ENCODE data around the gene RGS14.

Gene RGS14

GRCh38 chr5:177361418-177362291 is 3.9 kb downstream of the RGS14 start:
- Histone ChIP-seq H3K4me3 (ENCODE audit: low read depth in 1 of 2, low read length in 2 of 2) (no peak overlapping the region), H3K27me3 (ENCODE audit: low read depth, low read length) (no peaks in the 10 kb centered on the region), H3K9me3 (ENCODE audit: control insufficient read depth in 1 of 2, low read length in 2 of 2) (no peaks in the 10 kb centered on the region), H3K4me1 (ENCODE audit: control insufficient read depth in 1 of 2, insufficient read depth in 2 of 2, low read length in 2 of 2) (peaks cover 10 to 30% of the 10 kb centered on the region in 2 donors), H3K36me3 (ENCODE audit: control insufficient read depth in 1 of 2, insufficient read depth in 2 of 2, low read length in 2 of 2) (no peaks in the 10 kb centered on the region), H3K27ac (ENCODE audit: low read length) (no peak overlapping the region)

GRCh38 chr5:177362292-177362609 is 4.5 kb downstream of the RGS14 start:
- Histone ChIP-seq H3K4me1 (ENCODE audit: control insufficient read depth in 1 of 2, insufficient read depth in 2 of 2, low read length in 2 of 2) (peaks cover 10 to 30% of the 10 kb centered on the region in 2 donors), H3K36me3 (ENCODE audit: control insufficient read depth in 1 of 2, insufficient read depth in 2 of 2, low read length in 2 of 2) (no peaks in the 10 kb centered on the region), H3K4me3 (ENCODE audit: low read depth in 1 of 2, low read length in 2 of 2) (no peak overlapping the region), H3K27ac (ENCODE audit: low read length) (no peak overlapping the region), H3K27me3 (ENCODE audit: low read depth, low read length) (no peaks in the 10 kb centered on the region), H3K9me3 (ENCODE audit: control insufficient read depth in 1 of 2, low read length in 2 of 2) (no peaks in the 10 kb centered on the region)

- Histone ChIP-seq H3K9me3 (ENCODE audit: control insufficient read depth in 1 of 2, low read length in 2 of 2) (no peaks in the 10 kb centered on the region), H3K4me1 (ENCODE audit: control insufficient read depth in 1 of 2, insufficient read depth in 2 of 2, low read length in 2 of 2) (peaks cover 10 to 30% of the 10 kb centered on the region in 2 donors), H3K36me3 (ENCODE audit: control insufficient read depth in 1 of 2, insufficient read depth in 2 of 2, low read length in 2 of 2) (no peaks in the 10 kb centered on the region), H3K27ac (ENCODE audit: low read length) (no peak overlapping the region), H3K27me3 (ENCODE audit: low read depth, low read length) (no peaks in the 10 kb centered on the region), H3K4me3 (ENCODE audit: low read depth in 1 of 2, low read length in 2 of 2) (peak overlapping the region; percentile 30 to 69)
Measured at GRCh38 chr5:177362610-177363507, 5.1 kb downstream of the RGS14 start.

- peaks cover 10 to 30% of the 10 kb centered on the region in 2 donors for H3K4me1 ChIP-seq (ENCODE audit: control insufficient read depth in 1 of 2, insufficient read depth in 2 of 2, low read length in 2 of 2)
- no peak overlapping the region for H3K27ac ChIP-seq (ENCODE audit: low read length)
- H3K9me3 ChIP-seq (ENCODE audit: control insufficient read depth in 1 of 2, low read length in 2 of 2), result no peaks in the 10 kb centered on the region
- peak overlapping the region; percentile 30 to 69 for H3K4me3 ChIP-seq (ENCODE audit: low read depth in 1 of 2, low read length in 2 of 2)
- H3K36me3 ChIP-seq (ENCODE audit: control insufficient read depth in 1 of 2, insufficient read depth in 2 of 2, low read length in 2 of 2), result no peaks in the 10 kb centered on the region
- no peaks in the 10 kb centered on the region for H3K27me3 ChIP-seq (ENCODE audit: low read depth, low read length)
Measured at GRCh38 chr5:177363565-177363964, 5.8 kb downstream of the RGS14 start.

GRCh38 chr5:177364159-177364962 is 6.6 kb downstream of the RGS14 start:
- Histone ChIP-seq H3K4me3 (ENCODE audit: low read depth in 1 of 2, low read length in 2 of 2) (no peak overlapping the region), H3K36me3 (ENCODE audit: control insufficient read depth in 1 of 2, insufficient read depth in 2 of 2, low read length in 2 of 2) (no peaks in the 10 kb centered on the region), H3K9me3 (ENCODE audit: control insufficient read depth in 1 of 2, low read length in 2 of 2) (no peaks in the 10 kb centered on the region), H3K27ac (ENCODE audit: low read length) (no peak overlapping the region), H3K4me1 (ENCODE audit: control insufficient read depth in 1 of 2, insufficient read depth in 2 of 2, low read length in 2 of 2) (peaks cover 10 to 30% of the 10 kb centered on the region in 2 donors), H3K27me3 (ENCODE audit: low read depth, low read length) (no peaks in the 10 kb centered on the region)

- H3K27ac ChIP-seq (ENCODE audit: low read length), result peak overlapping the region; percentile 80
- no peaks in the 10 kb centered on the region for H3K9me3 ChIP-seq (ENCODE audit: control insufficient read depth in 1 of 2, low read length in 2 of 2)
- H3K36me3 ChIP-seq (ENCODE audit: control insufficient read depth in 1 of 2, insufficient read depth in 2 of 2, low read length in 2 of 2), result no peaks in the 10 kb centered on the region
- H3K27me3 ChIP-seq (ENCODE audit: low read depth, low read length), result no peaks in the 10 kb centered on the region
- H3K4me1 ChIP-seq (ENCODE audit: control insufficient read depth in 1 of 2, insufficient read depth in 2 of 2, low read length in 2 of 2), result peaks cover 10 to 30% of the 10 kb centered on the region in 2 donors
- H3K4me3 ChIP-seq (ENCODE audit: low read depth in 1 of 2, low read length in 2 of 2), result peak overlapping the region in 1 of 2 donors; percentile 65
Measured at GRCh38 chr5:177365845-177366527, 8.3 kb downstream of the RGS14 start.

GRCh38 chr5:177366528-177367322 is 9.0 kb downstream of the RGS14 start:
- Histone ChIP-seq H3K4me1 (ENCODE audit: control insufficient read depth in 1 of 2, insufficient read depth in 2 of 2, low read length in 2 of 2) (peaks cover 13 to 34% of the 10 kb centered on the region in 2 donors), H3K4me3 (ENCODE audit: low read depth in 1 of 2, low read length in 2 of 2) (peak overlapping the region; percentile 33 to 65), H3K9me3 (ENCODE audit: control insufficient read depth in 1 of 2, low read length in 2 of 2) (no peaks in the 10 kb centered on the region), H3K27ac (ENCODE audit: low read length) (peak overlapping the region; percentile 80), H3K36me3 (ENCODE audit: control insufficient read depth in 1 of 2, insufficient read depth in 2 of 2, low read length in 2 of 2) (no peaks in the 10 kb centered on the region), H3K27me3 (ENCODE audit: low read depth, low read length) (no peaks in the 10 kb centered on the region)

- H3K36me3 ChIP-seq (ENCODE audit: control insufficient read depth in 1 of 2, insufficient read depth in 2 of 2, low read length in 2 of 2), result no peaks in the 10 kb centered on the region
- H3K27me3 ChIP-seq (ENCODE audit: low read depth, low read length), result no peaks in the 10 kb centered on the region
- H3K27ac ChIP-seq (ENCODE audit: low read length), result no peak overlapping the region
- H3K4me3 ChIP-seq (ENCODE audit: low read depth in 1 of 2, low read length in 2 of 2), result peak overlapping the region; percentile 33 to 65
- no peaks in the 10 kb centered on the region for H3K9me3 ChIP-seq (ENCODE audit: control insufficient read depth in 1 of 2, low read length in 2 of 2)
- peaks cover 13 to 35% of the 10 kb centered on the region in 2 donors for H3K4me1 ChIP-seq (ENCODE audit: control insufficient read depth in 1 of 2, insufficient read depth in 2 of 2, low read length in 2 of 2)
Measured at GRCh38 chr5:177367323-177367848, 9.7 kb downstream of the RGS14 start.

- Histone ChIP-seq H3K4me1 (ENCODE audit: control insufficient read depth in 1 of 2, insufficient read depth in 2 of 2, low read length in 2 of 2) (peaks cover 13 to 27% of the 10 kb centered on the region in 2 donors), H3K9me3 (ENCODE audit: control insufficient read depth in 1 of 2, low read length in 2 of 2) (no peaks in the 10 kb centered on the region), H3K27me3 (ENCODE audit: low read depth, low read length) (no peaks in the 10 kb centered on the region), H3K36me3 (ENCODE audit: control insufficient read depth in 1 of 2, insufficient read depth in 2 of 2, low read length in 2 of 2) (no peaks in the 10 kb centered on the region), H3K27ac (ENCODE audit: low read length) (no peak overlapping the region), H3K4me3 (ENCODE audit: low read depth in 1 of 2, low read length in 2 of 2) (peak overlapping the region in 1 of 2 donors; percentile 65)
Measured at GRCh38 chr5:177367981-177368868, 10.5 kb downstream of the RGS14 start.
